Psoas muscle (tissue), 8 donors: Measurements from ENCODE around the gene OGG1. TPM values are rescaled to one million over a fixed set of nuclear protein-coding genes. Genes with fewer than 3 reads are reported as not detected.

Source experiments
- ATAC-seq, 4 donors: fragments of 200-7000 bp; cut with Tn5 transposase; one replicate each; pipeline ENCODE4 v1.9.1; 2020; ENCODE audit warnings: moderate library complexity in 3 of 4, mild to moderate bottlenecking in 2 of 4
- DNase-seq, 2 donors: peaks; one replicate each; pipeline ENCODE4 v3.0.0-alpha.2; 2020
- H3K27ac ChIP-seq: fragments of 200-600 bp; one replicate; pipeline ENCODE4 v1.8.0; 2022
- H3K27me3 ChIP-seq, 3 donors: fragments of 200-600 bp in 1 of 3; one replicate each; pipeline versions ENCODE4 v1.6.1 to v1.8.0; 2013 to 2022; ENCODE audit warnings: low read length in 2 of 3, mild to moderate bottlenecking in 2 of 3, moderate library complexity in 1 of 3; ENCODE audit not compliant: insufficient read depth in 3 of 3
- H3K36me3 ChIP-seq, 2 donors: fragments of 200-600 bp in 1 of 2; one replicate each; pipeline versions ENCODE4 v1.6.1 to v1.8.0; 2013 to 2022; ENCODE audit warnings: low read depth in 1 of 2, mild to moderate bottlenecking in 1 of 2, moderate library complexity in 1 of 2; ENCODE audit not compliant: insufficient read depth in 1 of 2
- H3K4me1 ChIP-seq: fragments of 200-600 bp; one replicate; pipeline ENCODE4 v1.8.0; 2022
- H3K4me3 ChIP-seq: fragments of 200-600 bp; one replicate; pipeline ENCODE4 v1.8.0; 2022; ENCODE audit warnings: mild to moderate bottlenecking
- H3K9me3 ChIP-seq: fragments of 200-600 bp; one replicate; pipeline ENCODE4 v1.8.0; 2022
- CTCF ChIP-seq: fragments of 200-600 bp; IDR thresholded peaks from one replicate; pipeline ENCODE4 v1.8.0; 2022; ENCODE audit warnings: antibody characterized with exemption
- WGBS, 3 donors: extraction: QIAGEN DNeasy Blood & Tissue Kit; methylation state at CpG; one replicate each; pipeline versions ENCODE4 v1.1.6 to v1.1.7; 2013; 5-methylcytosine and 5-hydroxymethylcytosine counted together
- intact Hi-C, 2 donors: fragments of 100-400 bp; cut with DNase I; formaldehyde crosslinking; loops; one replicate each; pipeline versions ENCODE4 v1.11.0 to v1.14.2; 2022
- polyA plus RNA-seq, 3 donors: library from polyadenylated mRNA; stranded (reverse); fragments of 200-250 nt; gene quantifications; one replicate each; pipeline ENCODE4 v1.2.3, GENCODE V29; 2013
- total RNA-seq, 4 donors: library from RNA; stranded (reverse); fragmentation: NEBNext Ultra II Directional in 2 of 4; extraction: Animal tissue kit (Norgen Biotek cat#: 25700) in 2 of 4; gene quantifications; one replicate each; pipeline versions ENCODE4 v1.2.1 to v1.2.4, GENCODE V29; 2021 to 2023
- donor health status: healthy with polysubstance abuse.
- donor health status: DM: no; HTN: no; CAD: no; lungs with moderate emphysema.
- donor health status: Bipolar disorder and iron deficiency.
- donor health status: healthy.
- donor health status: DM: yes; HTN: yes; CAD: no.
- donor health status: DM: no; HTN: no; CAD: no.
- donor health status: DM: no; HTN: no; CAD: no.
- donor health status: DM: yes; HTN: yes; CAD: no.

The OGG1 gene
- total and polyA plus RNA-seq, 7 donors = 6.3 to 19.7 (median 8.9) TPM

- DNase-seq = no peak
- no peaks in the 10 kb centered on the region for H3K4me1 ChIP-seq
- H3K9me3 ChIP-seq = no peaks in the 10 kb centered on the region
- no peak for TF ChIP-seq CTCF
- no peak overlapping the region for H3K4me3 ChIP-seq
- 78 to 86% (median 81%) methylated on average over 8 of the region's 8 CpGs for whole genome bisulfite sequencing, 3 donors
- H3K36me3 ChIP-seq = peaks cover 5 to 55% of the 10 kb centered on the region in 2 donors
- H3K27ac ChIP-seq = no peak overlapping the region
- H3K27me3 ChIP-seq = no peaks in the 10 kb centered on the region
- ATAC-seq = peak in 1 of 4 donors; percentile 18
- intact Hi-C loops = no loop called here
These were observed 30.1 kb downstream of the OGG1 start for GRCh38 chr3:9779721-9780457.

- Histone ChIP-seq H3K36me3 (peaks cover 10 to 60% of the 10 kb centered on the region in 2 donors), H3K27me3 (no peaks in the 10 kb centered on the region), H3K27ac (no peak overlapping the region), H3K4me1 (no peaks in the 10 kb centered on the region), H3K9me3 (no peaks in the 10 kb centered on the region), H3K4me3 (no peak overlapping the region)
- no peak for TF ChIP-seq CTCF
- DNase-seq = no peak
- WGBS, 3 donors = 84 to 94% (median 87%) methylated on average over 10 of the region's 10 CpGs
- ATAC-seq = no peak
- intact Hi-C loops = no loop called here
These were observed 30.7 kb downstream of the OGG1 start for GRCh38 chr3:9780458-9780812.

- 90 to 94% (median 90%) methylated on average over 4 of the region's 4 CpGs for WGBS, 3 donors
- intact Hi-C loops = no loop called here
- TF ChIP-seq CTCF = no peak
- H3K4me1 ChIP-seq = no peaks in the 10 kb centered on the region
- no peak overlapping the region for H3K4me3 ChIP-seq
- ATAC-seq (no peak), DNase-seq (no peak)
- no peaks in the 10 kb centered on the region for H3K27me3 ChIP-seq
- no peaks in the 10 kb centered on the region for H3K9me3 ChIP-seq
- peaks cover 12 to 65% of the 10 kb centered on the region in 2 donors for H3K36me3 ChIP-seq
- no peak overlapping the region for H3K27ac ChIP-seq
These were observed 31.2 kb downstream of the OGG1 start for GRCh38 chr3:9780910-9781309.

GRCh38 chr3:9781551-9781950 is 31.8 kb downstream of the OGG1 start:
- intact Hi-C loops = no loop called here
- ATAC-seq = no peak
- Histone ChIP-seq H3K4me3 (no peak overlapping the region), H3K36me3 (peaks cover 15 to 71% of the 10 kb centered on the region in 2 donors), H3K9me3 (no peaks in the 10 kb centered on the region), H3K27me3 (no peaks in the 10 kb centered on the region), H3K27ac (no peak overlapping the region), H3K4me1 (no peaks in the 10 kb centered on the region)
- WGBS, 3 donors = 65 to 86% (median 72%) methylated on average over 1 of the region's 1 CpG
- TF ChIP-seq CTCF = no peak
- no peak for DNase-seq
